Measurements from ENCODE around the gene SCN8A. TPM values are rescaled to one million over a fixed set of nuclear protein-coding genes. Genes with fewer than 3 reads are reported as not detected.

The SCN8A gene
- total and polyA plus RNA-seq, 2 donors (not counting 3 experiments of a cell fraction or from before 2014, with no cell fraction given), result 9.4 to 20.4 TPM

- H3K9me1 ChIP-seq (replicated peaks; ENCODE audit: control insufficient read depth, extremely low read depth, insufficient read depth, low read length), result no peaks in the 10 kb centered on the region
- H2AFZ ChIP-seq (ENCODE audit: low read depth, low read length), result no peak overlapping the region
- intact Hi-C loops (cut with micrococcal nuclease) (loop anchor here (5.0 kb wide), 1 partner anchor 255 kb away; the partner anchor contains the start of gene SLC4A8), dilution Hi-C loops (cut with MboI; ENCODE audit: extremely low pct_ligation_motif_present, low sequenced_read_pairs) (no loop called here)
- H3K9me3 ChIP-seq (replicated peaks; ENCODE audit: control insufficient read depth, insufficient read depth, low read length), result no peaks in the 10 kb centered on the region
- DNase-seq (ENCODE audit: low read depth, low spot score), result no peak
- H3K79me2 ChIP-seq (ENCODE audit: control insufficient read depth, insufficient read depth, low read length), result no peaks in the 10 kb centered on the region
- no peaks in the 10 kb centered on the region for H3K36me3 ChIP-seq (ENCODE audit: control insufficient read depth in 2 of 2, extremely low read depth in 1 of 2, insufficient read depth in 2 of 2, low read length in 2 of 2)
- ChIA-PET POLR2A (no interaction called here), CTCF (interaction anchor here (1.0 to 1.6 kb wide), 6 partner anchors 10 to 143 kb away, joined by 3 to 6 read pairs (median 3); no protein-coding TSS in a partner anchor)
- TF ChIP-seq POLR2A (IDR thresholded peaks at IDR 0.05; ENCODE audit: low read depth, low read length) (no peak), JUN (IDR thresholded peaks at IDR 0.05; ENCODE audit: borderline replicate concordance, insufficient read depth, insufficient read length, low read depth) (no peak), POLR2AphosphoS5 (IDR thresholded peaks at IDR 0.05; ENCODE audit: insufficient read depth, low read depth, low read length) (no peak), EZH2 (IDR thresholded peaks at IDR 0.05; ENCODE audit: borderline replicate concordance, low read depth, low read length, severe bottlenecking) (no peak), CTCF (IDR thresholded peaks at IDR 0.05; ENCODE audit: extremely low read depth in 1 of 2, insufficient read depth in 1 of 2, low read depth in 1 of 2, low read length in 2 of 2) (no peak), MYC (IDR thresholded peaks at IDR 0.05; ENCODE audit: low read depth, low read length) (no peak), GATA2 (IDR thresholded peaks at IDR 0.05; ENCODE audit: insufficient read depth, insufficient read length, low read depth, low read length) (no peak), MAX (IDR thresholded peaks at IDR 0.05; ENCODE audit: insufficient read depth, insufficient read length) (no peak), FOS (IDR thresholded peaks at IDR 0.05; ENCODE audit: borderline replicate concordance, insufficient read depth, low read length) (no peak)
- no peak overlapping the region for H3K9ac ChIP-seq (replicated peaks; ENCODE audit: extremely low read depth, insufficient read depth, low read length)
- no peaks in the 10 kb centered on the region for H4K20me1 ChIP-seq (replicated peaks; ENCODE audit: control insufficient read depth, extremely low read depth, insufficient read depth, low read length)
- no TSS peak for BruUV-seq (replicated peaks)
- no peaks in the 10 kb centered on the region for H3K4me1 ChIP-seq (ENCODE audit: control insufficient read depth, extremely low read depth, insufficient read depth, low read length)
- no peak overlapping the region for H3K4me2 ChIP-seq (ENCODE audit: insufficient read depth, low read length)
- H3K27me3 ChIP-seq (ENCODE audit: control insufficient read depth in 2 of 2, insufficient read depth in 2 of 2, low read length in 2 of 2), result no peaks in the 10 kb centered on the region
- no peak for FAIRE-seq
- no peak overlapping the region for H3K4me3 ChIP-seq (replicated peaks in 1 of 3; ENCODE audit: insufficient read depth in 1 of 3, low read depth in 1 of 3, low read length in 3 of 3)
- no peak overlapping the region for H3K27ac ChIP-seq (ENCODE audit: insufficient read depth, low read depth, low read length)
These were observed 85.8 kb downstream of the SCN8A start for GRCh38 chr12:51676875-51677274.

Measured in endothelial cell of umbilical vein (primary cell).